RWPE2 (cell line): ENCODE data around the gene RNF32.
"Not testable (repeated sequence)": the region's sequence is repeated elsewhere in the genome, so short reads cannot be mapped to it uniquely, and the experiment has no call there.

Source experiments
- ATAC-seq: fragments of 200-7000 bp; cut with Tn5 transposase; 3 replicates; pipeline ENCODE4 v1.9.1; 2021; ENCODE audit warnings: low read depth
- DNase-seq: peaks from one replicate; pipeline ENCODE4 v3.0.0-alpha.2; 2020; ENCODE audit warnings: low spot score
- H3K27ac ChIP-seq: fragments of 450-650 bp; 2 replicates; pipeline ENCODE4 v1.5.1; 2017; ENCODE audit warnings: mild to moderate bottlenecking; ENCODE audit not compliant: poor library complexity, severe bottlenecking
- H3K27me3 ChIP-seq: fragments of 250-450 bp; sonication (Bioruptor Pico); 2 replicates; pipeline ENCODE4 v1.5.1; 2021; ENCODE audit warnings: mild to moderate bottlenecking, moderate library complexity; ENCODE audit not compliant: insufficient read depth, poor library complexity, severe bottlenecking
- H3K36me3 ChIP-seq: fragments of 250-450 bp; sonication (Bioruptor Pico); 2 replicates; pipeline ENCODE4 v1.5.1; 2020; ENCODE audit warnings: low read depth, mild to moderate bottlenecking, moderate library complexity
- H3K4me1 ChIP-seq: fragments of 250-450 bp; sonication (Bioruptor Pico); 2 replicates; pipeline ENCODE4 v1.5.1; 2021; ENCODE audit warnings: mild to moderate bottlenecking, moderate library complexity; ENCODE audit not compliant: insufficient read depth, poor library complexity, severe bottlenecking
- H3K4me3 ChIP-seq: fragments of 250-450 bp; sonication (Bioruptor Pico); 2 replicates; pipeline ENCODE4 v1.5.1; 2021; ENCODE audit warnings: mild to moderate bottlenecking, moderate library complexity; ENCODE audit not compliant: severe bottlenecking
- H3K9me3 ChIP-seq: fragments of 250-450 bp; sonication (Bioruptor Pico); 2 replicates; pipeline ENCODE4 v1.5.1; 2021; ENCODE audit warnings: mild to moderate bottlenecking, moderate library complexity; ENCODE audit not compliant: severe bottlenecking
- CTCF ChIP-seq: fragments of 450-650 bp; IDR thresholded peaks from one replicate; pipeline ENCODE4 v1.5.1; 2017; ENCODE audit warnings: mild to moderate bottlenecking, moderate library complexity; ENCODE audit not compliant: poor library complexity, severe bottlenecking

Gene RNF32

GRCh38 chr7:156642306-156643045 lies 1.9 kb downstream of the RNF32 start:
- H3K36me3 ChIP-seq: 0 out of 2 replicates have a peak, but pooled peaks cover 5% of the 10 kb centered on the region
- no peaks in the 10 kb centered on the region for H3K4me1 ChIP-seq
- TF ChIP-seq CTCF: no peak
- H3K4me3 ChIP-seq: no peak overlapping the region
- no peak overlapping the region for H3K27ac ChIP-seq
- H3K27me3 ChIP-seq: no peaks in the 10 kb centered on the region
- H3K9me3 ChIP-seq: no peaks in the 10 kb centered on the region
- DNase-seq: no peak
- no peak for ATAC-seq

- DNase-seq, H3K27ac ChIP-seq, ATAC-seq, H3K4me1 ChIP-seq, H3K27me3 ChIP-seq, H3K9me3 ChIP-seq, H3K36me3 ChIP-seq, H3K4me3 ChIP-seq: not testable (repeated sequence)
These were observed 6.8 kb downstream of the RNF32 start for GRCh38 chr7:156647330-156647729.

GRCh38 chr7:156650042-156650441 lies 9.5 kb downstream of the RNF32 start:
- DNase-seq: no peak
- Histone ChIP-seq H3K4me1 (no peaks in the 10 kb centered on the region), H3K27me3 (no peaks in the 10 kb centered on the region), H3K4me3 (no peak overlapping the region), H3K9me3 (no peaks in the 10 kb centered on the region), H3K36me3 (no peaks in the 10 kb centered on the region), H3K27ac (no peak overlapping the region)
- TF ChIP-seq CTCF: peak; percentile 25
- ATAC-seq: peak; percentile 62; the same call in 2 of the 3 replicates

- no peak overlapping the region for H3K4me3 ChIP-seq
- DNase-seq (no peak), ATAC-seq (no peak)
- H3K36me3 ChIP-seq: no peaks in the 10 kb centered on the region
- no peak for TF ChIP-seq CTCF
- H3K27ac ChIP-seq: no peak overlapping the region
- H3K4me1 ChIP-seq: no peaks in the 10 kb centered on the region
- H3K27me3 ChIP-seq: no peaks in the 10 kb centered on the region
- H3K9me3 ChIP-seq: no peaks in the 10 kb centered on the region
These were observed 10.9 kb downstream of the RNF32 start for GRCh38 chr7:156651474-156651873.

GRCh38 chr7:156652886-156653568 lies 12.5 kb downstream of the RNF32 start:
- H3K36me3 ChIP-seq: no peaks in the 10 kb centered on the region
- no peak for DNase-seq
- H3K4me3 ChIP-seq: no peak overlapping the region
- H3K27me3 ChIP-seq: no peaks in the 10 kb centered on the region
- no peaks in the 10 kb centered on the region for H3K9me3 ChIP-seq
- ATAC-seq: peak; percentile 57; the same call in 2 of the 3 replicates
- no peak for TF ChIP-seq CTCF
- no peaks in the 10 kb centered on the region for H3K4me1 ChIP-seq
- H3K27ac ChIP-seq: no peak overlapping the region
